Parathyroid adenoma (tissue), 2 donors: ENCODE measurements around the gene ARPC4.
"Not testable (repeated sequence)": the region's sequence is repeated elsewhere in the genome, so short reads cannot be mapped to it uniquely, and the experiment has no call there.

Experiments
- H2AFZ ChIP-seq: fragments of 300-600 bp; sonication (generic); one replicate; pipeline ENCODE4 v1.7.0; 2017; ENCODE audit warnings: antibody characterized with exemption, mild to moderate bottlenecking
- H3K27ac ChIP-seq: fragments of 300-600 bp; sonication (generic); one replicate; pipeline ENCODE4 v1.7.0; 2017
- H3K27me3 ChIP-seq: fragments of 300-600 bp; sonication (generic); one replicate; pipeline ENCODE4 v1.7.0; 2017; ENCODE audit warnings: low read length; ENCODE audit not compliant: control insufficient read depth, insufficient read depth
- H3K36me3 ChIP-seq: fragments of 300-600 bp; sonication (generic); one replicate; pipeline ENCODE4 v1.7.0; 2017; ENCODE audit warnings: low read length; ENCODE audit not compliant: control insufficient read depth, insufficient read depth
- H3K4me1 ChIP-seq: fragments of 300-600 bp; sonication (generic); one replicate; pipeline ENCODE4 v1.7.0; 2017; ENCODE audit warnings: control low read depth
- H3K4me2 ChIP-seq: fragments of 300-600 bp; sonication (generic); one replicate; pipeline ENCODE4 v1.7.0; 2017; ENCODE audit warnings: low read length
- H3K4me3 ChIP-seq: fragments of 300-600 bp; sonication (generic); one replicate; pipeline ENCODE4 v1.7.0; 2017; ENCODE audit warnings: low read depth, low read length
- H3K79me2 ChIP-seq: fragments of 300-600 bp; sonication (generic); one replicate; pipeline ENCODE4 v1.7.0; 2017; ENCODE audit warnings: control low read depth
- H3K9ac ChIP-seq: fragments of 300-600 bp; sonication (generic); one replicate; pipeline ENCODE4 v1.7.0; 2017; ENCODE audit warnings: mild to moderate bottlenecking
- H3K9me3 ChIP-seq: fragments of 300-600 bp; sonication (generic); one replicate; pipeline ENCODE4 v1.7.0; 2017; ENCODE audit warnings: low read length; ENCODE audit not compliant: control insufficient read depth
- TF ChIP-seq, protein P1 (sequence below): fragments of 300-600 bp; sonication (generic); IDR thresholded peaks from one replicate; pipeline ENCODE4 v1.7.0; 2017; ENCODE audit warnings: antibody characterized with exemption, mild to moderate bottlenecking
- donor health status: primary hyperparathyroidism.

The ARPC4 gene

DNA sequence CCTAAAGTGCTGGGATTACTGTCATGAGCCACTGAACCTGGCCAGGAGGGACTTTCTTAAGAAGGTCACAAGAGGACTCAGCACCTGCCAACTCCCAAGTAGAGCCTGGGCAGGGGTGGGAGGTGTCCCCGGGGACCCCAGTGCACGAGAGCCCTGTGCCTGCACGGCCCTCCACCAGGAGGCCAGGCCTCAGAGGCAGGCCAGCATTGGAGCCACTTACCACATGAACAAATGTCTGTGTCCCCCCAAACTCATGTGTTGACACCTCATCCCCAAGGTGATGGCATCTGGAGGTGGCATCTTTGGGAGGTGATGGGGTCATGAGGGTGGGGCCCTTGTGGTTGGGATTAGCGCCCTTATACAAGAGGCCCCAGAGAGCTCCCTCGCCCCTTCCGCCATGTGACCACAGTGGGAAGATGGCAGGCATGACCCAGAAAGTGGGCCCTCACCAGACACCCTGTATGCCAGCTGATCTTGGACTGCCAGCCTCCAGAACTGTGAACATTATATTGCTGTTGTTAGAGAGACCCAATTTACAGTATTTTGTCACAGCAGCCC lies 54.1 kb downstream of the ARPC4 start:
- no peak overlapping the region for H3K9ac ChIP-seq
- no peak overlapping the region for H2AFZ ChIP-seq
- no peak overlapping the region for H3K4me3 ChIP-seq
- H3K4me1 ChIP-seq = no peaks in the 10 kb centered on the region
- no peak overlapping the region for H3K4me2 ChIP-seq
- no peaks in the 10 kb centered on the region for H3K36me3 ChIP-seq
- H3K27me3 ChIP-seq = no peaks in the 10 kb centered on the region
- no peak overlapping the region for H3K27ac ChIP-seq
- TF ChIP-seq, protein P1, sequence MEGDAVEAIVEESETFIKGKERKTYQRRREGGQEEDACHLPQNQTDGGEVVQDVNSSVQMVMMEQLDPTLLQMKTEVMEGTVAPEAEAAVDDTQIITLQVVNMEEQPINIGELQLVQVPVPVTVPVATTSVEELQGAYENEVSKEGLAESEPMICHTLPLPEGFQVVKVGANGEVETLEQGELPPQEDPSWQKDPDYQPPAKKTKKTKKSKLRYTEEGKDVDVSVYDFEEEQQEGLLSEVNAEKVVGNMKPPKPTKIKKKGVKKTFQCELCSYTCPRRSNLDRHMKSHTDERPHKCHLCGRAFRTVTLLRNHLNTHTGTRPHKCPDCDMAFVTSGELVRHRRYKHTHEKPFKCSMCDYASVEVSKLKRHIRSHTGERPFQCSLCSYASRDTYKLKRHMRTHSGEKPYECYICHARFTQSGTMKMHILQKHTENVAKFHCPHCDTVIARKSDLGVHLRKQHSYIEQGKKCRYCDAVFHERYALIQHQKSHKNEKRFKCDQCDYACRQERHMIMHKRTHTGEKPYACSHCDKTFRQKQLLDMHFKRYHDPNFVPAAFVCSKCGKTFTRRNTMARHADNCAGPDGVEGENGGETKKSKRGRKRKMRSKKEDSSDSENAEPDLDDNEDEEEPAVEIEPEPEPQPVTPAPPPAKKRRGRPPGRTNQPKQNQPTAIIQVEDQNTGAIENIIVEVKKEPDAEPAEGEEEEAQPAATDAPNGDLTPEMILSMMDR = no peak
- no peaks in the 10 kb centered on the region for H3K79me2 ChIP-seq
- no peaks in the 10 kb centered on the region for H3K9me3 ChIP-seq

DNA sequence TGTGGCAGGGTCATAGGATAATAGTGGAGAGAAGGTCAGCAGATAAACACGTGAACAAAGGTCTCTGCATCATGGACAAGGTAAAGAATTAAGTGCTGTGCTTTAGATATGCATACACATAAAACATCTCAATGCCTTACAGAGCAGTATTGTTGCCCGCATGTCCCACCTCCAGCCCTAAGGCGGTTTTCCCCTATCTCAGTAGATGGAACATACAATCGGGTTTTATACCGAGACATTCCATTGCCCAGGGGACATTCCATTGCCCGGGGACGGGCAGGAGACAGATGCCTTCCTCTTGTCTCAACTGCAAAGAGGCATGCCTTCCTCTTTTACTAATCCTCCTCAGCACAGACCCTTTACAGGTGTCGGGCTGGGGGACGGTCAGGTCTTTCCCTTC lies 55.0 kb downstream of the ARPC4 start:
- H3K27ac ChIP-seq = not testable (repeated sequence)

DNA sequence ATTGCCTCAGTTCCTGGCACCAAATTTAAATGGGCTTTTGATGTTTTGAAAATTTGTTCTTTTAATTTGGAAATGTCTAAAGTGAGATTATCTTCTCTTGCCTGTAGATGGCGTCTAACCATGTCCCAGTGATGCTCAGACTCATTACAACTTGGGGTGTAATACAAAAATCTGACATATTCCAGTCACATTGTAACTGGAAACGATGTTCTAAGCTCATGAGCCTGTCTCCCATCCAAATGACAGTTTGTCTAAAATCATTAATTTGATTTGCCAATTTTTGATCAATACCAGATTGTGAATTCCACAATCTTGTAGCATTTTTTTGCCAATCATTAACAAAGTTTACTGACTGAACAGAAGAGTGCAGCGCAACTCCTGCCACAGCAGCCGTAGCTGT lies 56.0 kb downstream of the ARPC4 start:
- H3K4me3 ChIP-seq, H3K4me2 ChIP-seq, H3K79me2 ChIP-seq, H2AFZ ChIP-seq, H3K27me3 ChIP-seq, H3K9ac ChIP-seq, H3K36me3 ChIP-seq, H3K9me3 ChIP-seq, H3K4me1 ChIP-seq, H3K27ac ChIP-seq: not testable (repeated sequence)
- TF ChIP-seq, protein P1 = peak; percentile 59

More for the DNA sequence above, 55.0 kb downstream of the ARPC4 start:
- not testable (repeated sequence) for H3K4me2 ChIP-seq, H3K9ac ChIP-seq, H2AFZ ChIP-seq, H3K4me1 ChIP-seq, H3K9me3 ChIP-seq, H3K36me3 ChIP-seq, H3K4me3 ChIP-seq, H3K79me2 ChIP-seq, H3K27me3 ChIP-seq

DNA sequence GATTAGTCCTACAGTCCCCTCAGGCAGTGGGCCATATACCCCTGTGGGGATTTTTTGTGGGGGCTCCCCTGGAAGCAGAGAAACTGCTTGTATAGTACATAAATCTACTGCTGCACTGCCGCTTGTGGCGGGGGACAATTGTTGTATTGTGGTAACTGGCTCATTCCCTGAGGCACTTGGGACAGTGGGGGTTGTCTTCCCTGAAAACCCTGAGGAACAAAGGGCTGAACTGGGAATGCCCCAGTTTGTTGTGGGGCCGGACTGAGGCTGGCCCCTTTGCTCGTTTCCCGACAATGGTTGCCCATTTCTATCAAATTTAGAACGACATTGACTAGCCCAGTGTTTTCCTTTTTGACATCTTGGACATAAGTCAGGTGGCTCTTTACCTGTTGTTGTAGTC lies 58.5 kb downstream of the ARPC4 start:
- H3K36me3 ChIP-seq, H3K4me3 ChIP-seq, H3K4me2 ChIP-seq, H3K27me3 ChIP-seq, H3K27ac ChIP-seq, H3K4me1 ChIP-seq, H3K9me3 ChIP-seq, H2AFZ ChIP-seq, H3K9ac ChIP-seq, H3K79me2 ChIP-seq: not testable (repeated sequence)

DNA sequence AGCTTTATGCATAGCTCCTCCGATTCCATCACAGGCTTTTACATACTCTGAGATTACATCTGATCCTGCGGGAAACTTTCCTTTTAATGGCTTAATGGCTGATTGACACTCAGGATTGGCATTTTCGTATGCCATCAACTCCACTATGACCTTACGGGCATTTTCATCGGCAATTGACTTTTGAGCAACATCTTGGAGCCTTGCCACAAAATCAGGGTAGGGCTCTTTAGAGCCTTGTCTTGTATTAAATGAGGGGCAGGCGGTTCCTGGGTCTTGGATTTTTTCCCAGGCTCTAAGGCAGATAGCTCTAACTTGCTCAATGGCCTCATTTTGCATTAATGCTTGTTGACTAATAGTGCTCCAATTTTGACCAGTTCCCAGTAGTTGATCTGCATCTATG lies 59.0 kb downstream of the ARPC4 start:
- not testable (repeated sequence) for H3K4me1 ChIP-seq, H3K27ac ChIP-seq, H3K36me3 ChIP-seq

DNA sequence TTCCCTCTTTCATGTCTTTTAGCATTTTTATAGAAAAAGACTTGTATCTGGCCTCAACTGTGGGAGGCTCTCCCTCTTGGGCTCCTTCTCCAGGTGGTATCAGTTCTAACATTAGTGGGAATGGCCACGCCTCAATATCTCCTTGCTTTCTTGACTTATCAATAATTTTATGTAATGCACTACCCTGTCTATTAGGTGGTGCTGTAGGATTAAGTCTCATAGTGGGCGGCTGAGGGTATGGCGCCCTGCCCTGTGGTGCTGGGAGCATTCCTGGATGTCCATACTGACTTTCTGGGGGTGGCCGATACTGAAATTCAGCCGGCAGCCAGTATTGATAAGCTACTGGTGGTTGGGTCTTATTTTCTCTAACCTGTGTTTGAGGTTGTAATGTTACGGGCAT lies 59.6 kb downstream of the ARPC4 start:
- Histone ChIP-seq H3K36me3 (no peaks in the 10 kb centered on the region), H3K9ac (no peak overlapping the region)
- TF ChIP-seq, protein P1 = no peak

More for the DNA sequence above, 59.0 kb downstream of the ARPC4 start:
- H3K9ac ChIP-seq, H3K9me3 ChIP-seq, H3K79me2 ChIP-seq, H3K4me3 ChIP-seq, H2AFZ ChIP-seq, H3K27me3 ChIP-seq, H3K4me2 ChIP-seq: not testable (repeated sequence)

DNA sequence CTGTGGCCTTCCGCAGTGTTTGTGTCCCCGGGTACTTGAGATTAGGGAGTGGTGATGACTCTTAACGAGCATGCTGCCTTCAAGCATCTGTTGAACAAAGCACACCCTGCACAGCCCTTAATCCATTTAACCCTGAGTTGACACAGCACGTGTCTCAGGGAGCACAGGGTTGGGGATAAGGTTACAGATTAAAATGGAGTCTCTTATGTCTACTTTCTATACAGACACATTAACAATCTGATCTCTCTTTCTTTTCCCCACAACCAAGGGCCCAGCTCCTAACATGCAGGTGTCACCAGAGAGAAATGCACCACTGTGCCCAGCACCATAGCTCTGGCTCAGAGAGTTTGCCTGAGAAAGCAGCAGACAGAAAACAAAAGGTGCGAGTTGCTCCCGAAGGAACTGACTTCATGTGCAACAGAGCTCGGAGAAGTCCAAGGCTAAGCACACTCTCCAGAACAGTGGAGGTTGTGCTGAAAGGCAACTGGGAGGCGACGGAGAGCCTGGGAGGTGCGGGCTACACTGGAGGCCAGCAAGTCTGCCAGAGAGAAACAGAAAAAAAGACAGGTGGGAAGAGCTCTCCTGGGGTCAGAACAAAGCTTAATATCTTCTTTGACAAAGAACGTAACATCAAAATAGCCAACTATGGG lies 61.5 kb downstream of the ARPC4 start:
- not testable (repeated sequence) for H3K36me3 ChIP-seq

More for the DNA sequence above, 59.6 kb downstream of the ARPC4 start:
- no peak overlapping the region for H2AFZ ChIP-seq
- H3K27me3 ChIP-seq = no peaks in the 10 kb centered on the region
- no peak overlapping the region for H3K27ac ChIP-seq
- no peaks in the 10 kb centered on the region for H3K4me1 ChIP-seq
- no peaks in the 10 kb centered on the region for H3K79me2 ChIP-seq
- H3K9me3 ChIP-seq = no peaks in the 10 kb centered on the region
- no peak overlapping the region for H3K4me2 ChIP-seq
- no peak overlapping the region for H3K4me3 ChIP-seq

More for the DNA sequence above, 61.5 kb downstream of the ARPC4 start:
- H3K27me3 ChIP-seq, H3K4me1 ChIP-seq, H3K27ac ChIP-seq, H3K9ac ChIP-seq, H3K4me3 ChIP-seq, H3K79me2 ChIP-seq, H2AFZ ChIP-seq, H3K9me3 ChIP-seq, H3K4me2 ChIP-seq: not testable (repeated sequence)
